Lung microvascular endothelial cell (primary cell): ENCODE results near the gene MPPE1. TPM values are rescaled to one million over a fixed set of nuclear protein-coding genes. Genes with fewer than 3 reads are reported as not detected.
"Not testable (repeated sequence)": the region's sequence is repeated elsewhere in the genome, so short reads cannot be mapped to it uniquely, and the experiment has no call there.

ENCODE experiments used
- DNase-seq, 2 donors: peaks; one replicate each; pipeline versions ENCODE4 v3.0.0 to v3.0.0-alpha.2; 2010; ENCODE audit warnings: low read depth in 2 of 2
- total RNA-seq: library from RNA; depleted of rRNA; stranded (reverse); fragments of >200 nt; gene quantifications from 2 replicates; pipeline ENCODE4 v1.2.1, GENCODE V29; 2014

MPPE1 gene
- total RNA-seq, 1 donor from 2014 or later, result 13.9 TPM

DNA sequence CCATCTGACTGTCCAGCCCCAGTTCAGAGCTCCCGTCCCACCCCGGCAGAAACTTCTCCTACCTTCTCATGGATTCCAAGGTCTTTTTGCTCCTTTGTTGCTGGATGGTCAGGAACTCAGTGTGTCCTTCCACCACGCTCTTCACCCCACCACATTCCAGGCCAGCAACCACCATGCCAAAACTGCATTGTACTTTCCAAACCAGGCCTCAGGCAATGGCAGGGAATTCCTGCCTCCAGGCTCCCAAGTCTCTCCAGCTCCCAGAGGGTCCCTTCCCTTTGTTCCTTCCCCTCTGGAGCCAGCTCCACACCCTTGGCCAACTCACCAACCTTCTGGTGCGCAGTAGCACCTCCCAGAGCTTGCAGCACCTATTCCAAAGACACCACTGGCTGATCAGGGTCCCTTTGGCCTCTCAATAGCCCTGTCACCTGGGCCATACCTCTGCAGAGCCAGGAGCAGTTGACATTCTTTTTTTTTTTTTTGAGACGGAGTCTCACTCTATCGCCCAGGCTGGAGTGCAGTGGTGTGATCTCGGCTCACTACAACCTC is 48.8 kb downstream of the MPPE1 start:
- no peak for DNase-seq

DNA sequence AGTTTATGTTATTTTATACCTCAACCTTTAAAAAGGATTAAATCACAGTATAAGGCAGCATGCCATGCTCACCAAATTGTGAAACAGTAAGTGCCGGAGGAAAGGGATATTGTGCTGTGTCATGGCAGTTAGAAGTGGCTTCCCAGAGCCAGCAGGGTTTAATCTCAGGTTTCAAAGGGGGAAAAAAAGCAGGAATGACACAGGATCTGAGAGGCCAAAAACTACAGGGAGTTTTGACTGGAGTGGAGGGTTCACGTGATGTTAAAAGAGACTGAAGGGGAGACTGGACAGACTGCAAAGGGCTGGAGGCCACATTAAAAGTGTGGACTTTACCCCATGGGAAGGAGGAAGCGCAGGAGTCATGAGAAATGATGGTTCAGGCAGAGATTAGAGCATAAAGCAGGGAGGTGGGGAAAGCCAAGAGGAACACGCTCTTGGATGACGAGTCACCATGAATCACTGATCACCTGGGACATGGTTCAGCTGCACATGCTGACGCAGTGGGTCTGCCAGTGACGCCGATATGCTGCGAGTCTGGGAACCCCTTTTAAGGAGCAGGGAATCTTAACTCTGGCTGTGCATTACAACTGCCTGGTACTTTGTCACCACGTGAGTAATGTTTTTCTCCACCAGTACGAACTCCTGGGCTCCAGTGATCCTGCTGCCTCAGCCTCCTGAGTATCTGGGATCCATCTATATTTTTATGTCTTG is 50.8 kb downstream of the MPPE1 start:
- peak; percentile 80 to 99 for DNase-seq

DNA sequence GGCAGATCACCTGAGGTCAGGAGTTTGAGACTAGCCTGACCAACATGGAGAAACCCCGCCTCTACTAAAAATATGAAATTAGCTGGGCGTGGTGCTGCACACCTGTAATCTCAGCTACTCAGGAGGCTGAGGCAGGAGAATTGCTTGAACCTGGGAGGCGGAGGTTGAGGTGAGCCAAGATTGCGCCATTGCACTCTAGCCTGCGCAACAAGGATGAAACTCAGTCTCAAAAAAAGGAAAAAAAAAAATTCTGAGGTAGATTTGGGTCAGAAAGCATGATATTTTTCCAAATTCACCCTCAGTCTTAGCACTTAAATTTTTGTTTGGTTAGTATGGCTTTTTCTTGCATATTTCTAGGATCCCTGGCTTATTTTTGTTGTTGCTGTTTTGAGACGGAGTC is 53.6 kb downstream of the MPPE1 start:
- DNase-seq, result not testable (repeated sequence)

DNA sequence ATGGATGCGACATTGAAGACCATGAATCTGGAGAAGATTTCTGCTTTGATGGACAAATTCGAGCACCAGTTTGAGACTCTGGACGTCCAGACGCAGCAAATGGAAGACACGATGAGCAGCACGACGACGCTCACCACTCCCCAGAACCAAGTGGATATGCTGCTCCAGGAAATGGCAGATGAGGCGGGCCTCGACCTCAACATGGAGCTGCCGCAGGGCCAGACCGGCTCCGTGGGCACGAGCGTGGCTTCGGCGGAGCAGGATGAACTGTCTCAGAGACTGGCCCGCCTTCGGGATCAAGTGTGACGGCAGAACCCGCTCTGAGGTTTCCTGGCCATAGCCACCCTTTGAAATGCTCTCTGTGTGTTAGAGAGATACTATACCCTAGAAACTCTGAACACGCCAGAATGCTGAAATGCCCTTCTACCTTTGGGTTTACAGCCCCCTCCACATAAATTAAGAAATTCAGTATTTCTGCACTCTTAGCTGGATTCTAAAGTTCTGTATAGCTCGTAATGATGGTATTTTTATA is 56.2 kb downstream of the MPPE1 start:
- DNase-seq, result peak; percentile 61 to 63

DNA sequence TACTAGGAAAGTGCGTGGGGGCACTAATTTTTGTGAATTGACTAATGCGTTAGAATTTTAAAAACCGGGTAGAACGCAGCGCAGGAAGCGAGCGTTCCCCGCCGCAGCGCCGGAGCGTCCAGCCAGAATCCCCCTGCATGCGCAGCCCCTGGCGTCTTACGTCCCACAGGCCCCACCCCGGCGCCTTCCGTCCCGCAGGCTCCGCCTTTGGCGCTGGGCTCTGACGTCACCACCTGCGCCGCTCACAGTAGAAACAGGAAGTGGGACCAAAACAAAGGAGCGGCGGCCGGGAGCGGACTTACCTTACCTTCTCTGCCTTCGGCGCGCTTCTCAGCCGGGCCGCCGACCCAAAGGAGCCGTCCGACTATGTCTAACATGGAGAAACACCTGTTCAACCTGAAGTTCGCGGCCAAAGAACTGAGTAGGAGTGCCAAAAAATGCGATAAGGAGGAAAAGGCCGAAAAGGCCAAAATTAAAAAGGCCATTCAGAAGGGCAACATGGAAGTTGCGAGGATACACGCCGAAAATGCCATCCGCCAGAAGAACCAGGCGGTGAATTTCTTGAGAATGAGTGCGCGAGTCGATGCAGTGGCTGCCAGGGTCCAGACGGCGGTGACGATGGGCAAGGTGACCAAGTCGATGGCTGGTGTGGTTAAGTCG is 56.8 kb downstream of the MPPE1 start, which contains the start of gene CHMP1B:
TSS of gene CHMP1B (plus strand) at position 268 of the 660 bp plus-strand sequence. CDS start at position 367, 99 bp downstream.
- peak; percentile 99 for DNase-seq

DNA sequence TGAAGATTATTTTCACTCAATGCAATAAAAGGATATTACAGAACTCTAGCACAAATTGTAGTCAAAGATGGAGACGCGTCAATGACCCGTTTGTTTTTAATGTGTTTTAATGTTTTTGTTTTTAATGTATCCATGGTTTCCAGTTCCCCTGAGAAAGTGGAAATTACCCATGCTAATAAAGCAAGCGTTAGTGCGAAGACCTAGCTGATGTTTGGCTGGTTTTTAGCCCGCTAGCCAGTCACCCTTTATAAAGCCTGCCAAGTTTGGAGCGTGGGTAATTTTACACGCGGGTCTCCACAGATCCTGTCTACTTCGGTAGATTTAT is 57.3 kb downstream of the MPPE1 start:
- DNase-seq, result peak; percentile 77 to 85

DNA sequence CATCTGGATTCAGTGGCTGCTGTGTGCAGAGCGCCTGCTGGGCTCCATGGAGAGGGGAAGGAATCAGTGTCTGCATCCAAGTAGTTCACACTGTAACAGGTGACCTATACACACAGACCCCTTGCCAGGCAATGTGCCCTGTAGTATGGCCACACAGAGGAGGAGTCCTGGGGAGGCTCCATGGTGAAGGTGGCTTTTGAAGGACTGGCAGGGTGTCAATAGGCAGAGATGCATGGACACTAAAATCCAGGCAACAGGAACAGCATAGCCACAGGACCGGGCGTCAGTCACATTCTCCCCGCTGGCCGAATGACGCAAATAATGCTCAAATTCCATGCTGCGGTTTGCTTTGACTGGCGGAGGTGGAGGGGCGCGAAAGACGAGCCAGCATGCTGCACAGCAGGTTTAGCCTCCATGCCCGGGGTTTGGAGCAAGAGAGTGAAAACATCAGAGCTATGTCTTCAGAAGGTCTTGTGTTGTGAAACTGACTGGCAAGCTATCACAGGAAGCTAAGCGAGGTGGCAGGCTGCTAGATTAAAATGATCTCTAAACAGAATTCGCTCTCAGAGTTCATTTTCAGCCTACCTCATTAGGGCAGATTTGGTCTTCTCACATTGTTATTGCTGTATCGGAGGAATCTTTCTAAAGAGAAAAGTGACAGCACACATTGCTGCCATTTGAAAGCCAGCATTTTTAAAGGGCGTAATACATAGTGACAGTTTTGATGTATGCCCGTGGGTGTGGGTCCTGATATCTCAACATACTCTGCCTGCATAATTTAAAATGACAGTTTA is 58.1 kb downstream of the MPPE1 start:
- DNase-seq, result peak; percentile 70 to 86

DNA sequence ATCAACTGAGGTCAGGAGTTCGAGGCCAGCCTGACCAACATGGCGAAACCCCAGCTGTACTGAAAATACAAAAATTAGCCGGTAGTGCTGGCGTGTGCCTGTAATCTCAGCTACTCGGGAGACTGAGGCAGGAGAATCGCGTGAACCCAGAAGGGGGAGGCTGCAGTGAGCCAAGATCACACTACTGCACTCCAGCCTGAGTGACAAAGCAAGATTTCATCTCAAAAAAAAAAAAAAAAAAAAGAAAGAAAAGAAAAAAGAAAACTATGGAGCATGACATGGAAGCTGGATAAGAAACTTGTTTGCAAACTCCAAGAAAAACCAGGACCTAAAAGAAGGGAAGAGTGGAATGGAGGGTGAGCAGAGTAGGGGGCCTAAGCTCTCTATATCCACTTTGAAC is 58.8 kb downstream of the MPPE1 start:
- no peak for DNase-seq

DNA sequence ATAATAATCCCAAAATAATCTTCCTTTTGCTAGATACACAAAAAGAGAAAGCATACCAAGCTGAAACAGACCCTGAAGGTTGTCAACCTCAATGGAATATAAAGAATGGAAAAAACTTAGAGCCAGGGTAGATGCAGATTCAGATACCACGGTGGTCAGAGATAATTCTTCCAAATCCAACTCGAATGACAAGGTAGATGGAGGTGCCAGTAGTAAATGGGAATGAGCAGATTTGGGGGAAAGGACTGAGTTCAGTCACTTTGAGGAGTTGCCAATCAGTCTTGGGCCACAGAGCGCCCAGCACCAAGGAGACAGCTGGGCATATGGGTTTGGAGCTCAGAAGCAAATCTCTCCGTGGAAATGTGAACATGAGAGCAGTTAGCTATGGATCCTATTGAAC is 60.3 kb downstream of the MPPE1 start:
- no peak for DNase-seq

DNA sequence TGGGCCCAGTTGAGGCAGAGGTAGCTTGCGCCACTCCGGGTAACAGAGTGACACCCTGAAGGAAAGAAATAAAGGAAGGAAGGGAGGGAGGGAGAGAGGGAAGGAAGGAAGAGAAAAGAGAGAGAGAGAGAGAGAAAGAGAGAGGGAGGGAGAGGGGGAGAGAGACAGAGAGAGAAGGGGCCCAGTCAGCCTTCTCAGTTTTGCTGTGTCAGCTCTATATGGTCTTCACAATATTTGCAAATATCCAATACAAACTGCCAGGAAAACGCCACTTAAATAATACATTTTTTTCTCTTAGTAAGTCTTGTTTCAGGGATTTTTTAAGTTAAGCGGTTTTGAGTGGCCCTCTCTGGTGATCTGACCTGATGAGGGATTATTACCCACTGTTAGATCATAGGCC is 62.5 kb downstream of the MPPE1 start:
- DNase-seq, result no peak

DNA sequence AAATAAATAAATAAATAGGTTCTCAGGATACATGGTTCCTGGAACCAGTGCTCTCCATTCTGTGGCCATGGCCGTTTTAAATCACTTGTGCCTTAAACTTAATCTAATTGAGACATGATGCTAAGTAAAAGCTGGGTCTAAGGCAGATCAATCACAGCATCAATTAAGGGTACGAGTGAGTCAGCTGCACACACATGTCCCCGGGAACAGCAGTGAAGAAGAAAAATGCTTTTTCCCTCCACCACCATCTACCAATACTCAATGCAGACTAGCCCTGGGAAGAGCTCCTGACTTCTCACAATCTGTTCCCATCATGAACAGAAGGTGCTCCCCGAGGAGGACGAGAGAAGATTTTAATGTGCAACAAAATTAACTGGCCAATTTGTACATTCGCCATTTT is 63.7 kb downstream of the MPPE1 start:
- DNase-seq, result no peak

DNA sequence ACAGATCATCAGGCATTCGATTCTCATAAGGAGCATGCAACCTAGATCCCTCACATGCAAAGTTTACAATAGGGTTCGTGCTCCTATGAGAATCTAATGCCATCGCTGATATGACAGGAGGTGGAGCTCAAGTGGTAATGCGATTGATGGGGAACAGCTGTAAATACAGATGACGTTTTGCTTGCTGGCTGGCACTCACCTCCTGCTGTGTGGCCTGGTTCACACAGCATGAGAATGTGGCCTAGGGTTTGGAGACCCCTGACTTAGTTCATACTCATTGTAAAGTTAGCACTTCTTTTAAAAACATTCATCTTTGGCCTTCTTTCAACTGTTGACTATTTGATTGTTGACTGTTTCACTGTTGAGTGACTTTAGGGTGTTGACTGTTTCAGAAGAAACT is 65.6 kb downstream of the MPPE1 start:
- no peak for DNase-seq

DNA sequence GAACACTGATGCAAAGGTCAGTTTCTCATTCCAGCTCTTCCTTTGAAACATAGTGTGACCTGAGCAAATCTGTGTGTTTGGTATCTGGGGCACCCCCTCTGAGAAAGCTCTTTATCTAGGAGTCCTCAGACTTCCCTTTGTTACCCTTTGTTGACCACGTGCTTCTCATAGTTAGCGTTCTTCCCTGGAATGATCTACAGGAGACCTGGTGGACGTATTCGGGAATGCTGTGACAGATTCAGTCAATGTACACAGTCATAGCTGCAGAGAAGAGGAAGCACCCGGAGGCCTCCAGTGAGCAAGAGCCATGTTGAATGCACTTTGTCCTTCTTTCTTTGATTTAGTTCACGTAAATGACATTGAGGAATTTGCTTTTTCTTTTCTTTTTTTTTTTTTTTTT is 67.6 kb downstream of the MPPE1 start:
- no peak for DNase-seq

DNA sequence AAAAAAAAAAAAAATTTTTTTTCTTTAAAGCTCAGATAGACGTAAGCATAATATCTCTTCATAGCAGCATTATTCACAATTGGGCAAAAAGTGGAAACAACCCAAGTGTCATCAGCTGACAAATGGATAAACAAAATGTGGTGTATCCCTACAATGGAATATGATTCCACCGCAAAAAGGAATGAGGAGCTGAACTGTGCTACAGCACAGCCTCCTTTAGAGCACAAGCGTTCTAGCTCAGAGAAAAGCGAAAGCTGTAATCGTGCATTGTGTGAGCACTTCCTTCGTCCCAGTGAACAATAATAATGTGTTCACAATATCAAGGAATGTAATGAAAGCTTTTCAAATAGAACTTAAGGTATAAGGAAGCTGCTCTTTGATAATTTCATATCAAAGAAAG is 68.6 kb downstream of the MPPE1 start:
- peak in 1 of 2 donors; percentile 24 for DNase-seq

DNA sequence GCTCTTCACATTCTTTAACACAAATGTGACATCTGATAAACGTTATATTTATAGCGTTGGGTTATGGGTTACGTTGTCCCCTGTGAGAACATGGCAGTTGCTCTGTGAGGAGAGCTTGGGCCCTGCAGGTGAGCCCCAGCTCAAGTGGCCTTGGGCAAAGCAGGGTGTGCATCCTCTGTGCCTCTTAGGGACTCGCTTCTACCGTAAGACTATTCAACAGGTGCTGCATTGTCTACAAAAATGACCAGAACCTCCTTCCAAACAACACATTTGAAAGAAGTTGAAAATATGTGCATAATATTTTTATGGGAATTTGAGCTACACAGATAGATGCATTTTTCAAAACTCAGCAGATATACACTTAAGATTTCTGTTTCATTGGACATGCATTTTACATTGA is 73.3 kb downstream of the MPPE1 start:
- DNase-seq, result no peak

Other genes with a start within 250 kb of the MPPE1 start
- gene GNAL, start 219.1 kb downstream of the MPPE1 start, total RNA-seq, result under 0.01 and 0.22 TPM in 2 replicates
- 45.5 and 67.1 TPM in 2 replicates for gene CHMP1B, start 56.9 kb downstream of the MPPE1 start, total RNA-seq
- 3.1 and 11.1 TPM in 2 replicates for gene IMPA2, start 73.2 kb upstream of the MPPE1 start, total RNA-seq
- not detected in 2 replicates for gene ANKRD62, start 185.5 kb upstream of the MPPE1 start, total RNA-seq